Thyroid gland (tissue), 4 donors: Measurements from ENCODE around the gene HRG. TPM values are rescaled to one million over a fixed set of nuclear protein-coding genes. Genes with fewer than 3 reads are reported as not detected.

Experiments
- DNase-seq, 2 donors: peaks; one replicate each; pipeline ENCODE4 v3.0.0-alpha.2; 2019
- H3K27ac ChIP-seq, 3 donors: fragments of 200-600 bp; sonication (generic); 1 replicate in 2 of 3; 2 replicates in 1 of 3; pipeline ENCODE4 v1.5.1; 2016 to 2019; ENCODE audit warnings: mild to moderate bottlenecking in 1 of 3, moderate library complexity in 1 of 3
- H3K27me3 ChIP-seq: fragments of 200-600 bp; sonication (generic); one replicate; pipeline ENCODE4 v1.5.1; 2019
- H3K36me3 ChIP-seq, 2 donors: fragments of 200-600 bp; sonication (generic); one replicate each; pipeline ENCODE4 v1.5.1; 2016 to 2019
- H3K4me1 ChIP-seq, 2 donors: fragments of 200-600 bp; sonication (generic); one replicate each; pipeline ENCODE4 v1.5.1; 2017 to 2019
- H3K4me3 ChIP-seq, 3 donors: fragments of 200-600 bp; sonication (generic); replicated peaks in 1 of 3; 1 replicate in 2 of 3; 2 replicates in 1 of 3; pipeline ENCODE4 v1.5.1; 2016; ENCODE audit warnings: mild to moderate bottlenecking in 1 of 3
- H3K9me3 ChIP-seq: fragments of 200-600 bp; sonication (generic); one replicate; pipeline ENCODE4 v1.5.1; 2017
- POLR2A ChIP-seq, 2 donors: fragments of 450-650 bp; IDR thresholded peaks; one replicate each; pipeline ENCODE4 v1.6.1; 2017; ENCODE audit warnings: antibody characterized with exemption in 2 of 2, mild to moderate bottlenecking in 2 of 2, moderate library complexity in 1 of 2
- WGBS, 2 donors: methylation state at CpG; one replicate each; pipeline ENCODE4 v1.1.5; 2017; 5-methylcytosine and 5-hydroxymethylcytosine counted together
- intact Hi-C: fragments of 100-400 bp; cut with DNase I; formaldehyde crosslinking; loops from one replicate; pipeline ENCODE4 v1.15.1; 2023
- total RNA-seq, 4 donors: library from RNA; depleted of rRNA; stranded (reverse); fragments of >200 nt; gene quantifications; one replicate each; pipeline ENCODE4 v1.2.3, GENCODE V29; 2016
- TF ChIP-seq, protein P1 (sequence below), 6 experiments: fragments of 200-600 bp in 3 of 6; fragments of 450-650 bp in 3 of 6; sonication (generic) in 3 of 6; IDR thresholded peaks; one replicate each; pipeline ENCODE4 v1.5.1; 2016 to 2019; ENCODE audit warnings: antibody characterized with exemption in 6 of 6, mild to moderate bottlenecking in 2 of 6, inconsistent platforms in 1 of 6, moderate library complexity in 1 of 6

The HRG gene
- total RNA-seq, 4 donors from 2014 or later, result 0.34 TPM; not detected in 3

DNA sequence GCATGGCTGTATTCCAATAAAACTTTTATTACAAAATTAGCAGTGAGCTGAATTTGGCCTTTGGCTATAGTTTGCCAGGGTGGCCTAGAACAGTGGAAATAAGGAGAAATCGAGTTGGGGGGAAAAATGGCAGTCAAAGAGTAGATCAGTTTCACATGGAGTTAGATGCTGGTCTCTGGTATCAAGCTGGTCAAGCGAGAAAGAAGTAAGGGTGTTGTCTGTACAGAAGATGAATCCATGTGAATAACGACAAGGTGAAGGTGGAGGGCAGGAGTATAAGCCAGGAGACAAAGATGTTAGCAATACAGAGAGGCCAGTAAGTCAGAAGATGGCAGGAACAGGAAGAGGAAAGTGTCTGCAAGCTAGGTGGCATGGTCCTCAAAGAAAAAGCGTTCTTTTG is 41.2 kb upstream of the HRG start:
- DNase-seq, result no peak
- no peak overlapping the region for H3K4me3 ChIP-seq
- no peak overlapping the region for H3K27ac ChIP-seq
- 82 to 83% methylated on average over 4 of the region's 4 CpGs for WGBS, 2 donors
- no peaks in the 10 kb centered on the region for H3K36me3 ChIP-seq
- no peaks in the 10 kb centered on the region for H3K9me3 ChIP-seq
- TF ChIP-seq, protein P1, sequence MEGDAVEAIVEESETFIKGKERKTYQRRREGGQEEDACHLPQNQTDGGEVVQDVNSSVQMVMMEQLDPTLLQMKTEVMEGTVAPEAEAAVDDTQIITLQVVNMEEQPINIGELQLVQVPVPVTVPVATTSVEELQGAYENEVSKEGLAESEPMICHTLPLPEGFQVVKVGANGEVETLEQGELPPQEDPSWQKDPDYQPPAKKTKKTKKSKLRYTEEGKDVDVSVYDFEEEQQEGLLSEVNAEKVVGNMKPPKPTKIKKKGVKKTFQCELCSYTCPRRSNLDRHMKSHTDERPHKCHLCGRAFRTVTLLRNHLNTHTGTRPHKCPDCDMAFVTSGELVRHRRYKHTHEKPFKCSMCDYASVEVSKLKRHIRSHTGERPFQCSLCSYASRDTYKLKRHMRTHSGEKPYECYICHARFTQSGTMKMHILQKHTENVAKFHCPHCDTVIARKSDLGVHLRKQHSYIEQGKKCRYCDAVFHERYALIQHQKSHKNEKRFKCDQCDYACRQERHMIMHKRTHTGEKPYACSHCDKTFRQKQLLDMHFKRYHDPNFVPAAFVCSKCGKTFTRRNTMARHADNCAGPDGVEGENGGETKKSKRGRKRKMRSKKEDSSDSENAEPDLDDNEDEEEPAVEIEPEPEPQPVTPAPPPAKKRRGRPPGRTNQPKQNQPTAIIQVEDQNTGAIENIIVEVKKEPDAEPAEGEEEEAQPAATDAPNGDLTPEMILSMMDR (IDR thresholded peaks at IDR 0.05), result no peak
- TF ChIP-seq POLR2A (IDR thresholded peaks at IDR 0.05), result no peak
- H3K27me3 ChIP-seq, result no peaks in the 10 kb centered on the region
- intact Hi-C loops, result no loop called here
- H3K4me1 ChIP-seq, result no peaks in the 10 kb centered on the region

DNA sequence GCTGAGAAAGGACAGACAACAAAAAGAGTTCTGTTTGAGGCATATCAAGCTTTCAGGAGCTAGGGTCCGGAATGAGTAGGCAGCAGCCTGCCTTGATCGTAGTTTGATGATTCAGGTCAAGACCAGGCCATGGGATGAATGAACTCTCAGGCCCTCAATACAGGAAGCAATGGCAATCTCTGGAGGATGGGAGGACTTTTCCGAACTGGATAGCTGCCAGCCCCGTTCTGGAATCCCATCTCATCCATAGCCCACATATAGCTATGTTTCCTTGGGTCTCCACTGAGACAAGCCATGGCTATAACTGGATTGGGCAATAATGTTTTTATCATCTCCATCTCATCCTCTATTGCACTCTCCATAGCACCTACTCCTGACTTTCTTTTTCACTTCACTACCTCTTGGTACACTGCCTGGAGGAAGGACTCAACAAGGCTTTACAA is 40.2 kb upstream of the HRG start:
- Histone ChIP-seq H3K4me3 (no peak overlapping the region), H3K36me3 (no peaks in the 10 kb centered on the region), H3K9me3 (no peaks in the 10 kb centered on the region), H3K27me3 (no peaks in the 10 kb centered on the region), H3K27ac (no peak overlapping the region), H3K4me1 (no peaks in the 10 kb centered on the region)
- 64 to 70% methylated on average over 4 of the region's 4 CpGs for WGBS, 2 donors
- TF ChIP-seq, protein P1 (IDR thresholded peaks at IDR 0.05), result no peak
- no peak for TF ChIP-seq POLR2A (IDR thresholded peaks at IDR 0.05)
- DNase-seq, result no peak
- intact Hi-C loops, result no loop called here

DNA sequence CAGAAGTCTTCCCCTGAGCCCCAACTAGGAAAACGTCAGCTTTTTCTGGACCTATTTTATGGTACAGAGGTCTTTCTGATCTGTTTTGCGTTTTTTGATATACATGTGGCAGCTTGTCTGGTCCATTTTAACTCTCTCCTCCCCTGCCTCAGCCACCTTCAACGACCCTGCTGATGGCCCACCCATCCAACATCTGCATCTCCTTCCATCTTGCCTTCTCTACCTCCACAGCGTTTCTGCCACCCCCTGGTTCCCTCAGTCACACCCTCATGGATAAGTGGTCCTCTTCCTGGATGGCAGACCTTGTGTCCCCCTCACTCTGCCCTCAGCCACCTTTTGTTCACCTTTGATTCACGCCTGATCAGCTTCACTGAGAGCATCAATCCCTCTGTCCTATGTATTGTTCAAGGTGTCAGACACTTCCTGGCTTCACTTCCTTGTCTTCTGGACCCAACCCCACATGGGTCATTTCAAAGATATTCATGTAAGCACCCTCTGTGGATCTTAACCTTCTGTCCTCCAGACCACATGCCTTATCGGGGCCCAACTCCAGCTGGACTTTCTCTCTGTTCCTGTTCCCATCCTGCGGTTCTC is 39.5 kb upstream of the HRG start:
- no peak for DNase-seq
- intact Hi-C loops, result no loop called here
- no peak for TF ChIP-seq POLR2A (IDR thresholded peaks at IDR 0.05)
- TF ChIP-seq, protein P1 (IDR thresholded peaks at IDR 0.05), result no peak
- 76 to 82% methylated on average over 7 of the region's 7 CpGs for WGBS, 2 donors
- Histone ChIP-seq H3K9me3 (no peaks in the 10 kb centered on the region), H3K27me3 (no peaks in the 10 kb centered on the region), H3K27ac (no peak overlapping the region), H3K4me1 (no peaks in the 10 kb centered on the region), H3K36me3 (no peaks in the 10 kb centered on the region), H3K4me3 (no peak overlapping the region)

DNA sequence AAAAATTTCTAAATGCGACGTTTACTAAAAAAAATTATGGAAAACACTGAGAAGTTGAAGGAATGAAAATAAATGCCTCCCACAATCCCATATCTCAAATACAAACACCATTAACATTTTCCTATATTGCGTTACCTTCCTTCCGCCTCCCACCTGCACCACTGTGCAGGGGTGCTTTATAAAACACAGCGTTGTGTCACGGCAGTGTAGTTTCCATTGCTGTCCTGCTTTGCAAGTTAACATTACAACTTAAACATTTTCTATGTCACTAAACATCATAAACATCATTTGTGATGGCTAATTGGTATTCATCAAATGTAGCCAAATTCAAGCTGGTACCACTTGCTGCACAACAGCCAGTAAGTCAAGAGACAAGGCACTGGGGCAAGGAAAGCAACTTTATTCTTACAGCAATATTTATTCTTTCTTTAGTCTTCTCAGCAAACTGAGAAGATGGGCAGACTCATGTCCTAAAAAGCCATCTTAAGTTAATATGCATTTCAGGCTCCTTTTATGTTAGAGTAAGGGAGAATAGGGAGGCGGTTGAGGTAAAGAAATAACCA is 37.9 kb upstream of the HRG start:
- H3K36me3 ChIP-seq, result no peaks in the 10 kb centered on the region
- DNase-seq, result no peak
- H3K4me3 ChIP-seq, result no peak overlapping the region
- H3K4me1 ChIP-seq, result no peaks in the 10 kb centered on the region
- intact Hi-C loops, result no loop called here
- WGBS, 2 donors, result 96 to 97% methylated on average over 7 of the region's 7 CpGs
- H3K9me3 ChIP-seq, result no peaks in the 10 kb centered on the region
- no peaks in the 10 kb centered on the region for H3K27me3 ChIP-seq
- TF ChIP-seq, protein P1 (IDR thresholded peaks at IDR 0.05), result no peak
- no peak for TF ChIP-seq POLR2A (IDR thresholded peaks at IDR 0.05)
- H3K27ac ChIP-seq, result no peak overlapping the region

DNA sequence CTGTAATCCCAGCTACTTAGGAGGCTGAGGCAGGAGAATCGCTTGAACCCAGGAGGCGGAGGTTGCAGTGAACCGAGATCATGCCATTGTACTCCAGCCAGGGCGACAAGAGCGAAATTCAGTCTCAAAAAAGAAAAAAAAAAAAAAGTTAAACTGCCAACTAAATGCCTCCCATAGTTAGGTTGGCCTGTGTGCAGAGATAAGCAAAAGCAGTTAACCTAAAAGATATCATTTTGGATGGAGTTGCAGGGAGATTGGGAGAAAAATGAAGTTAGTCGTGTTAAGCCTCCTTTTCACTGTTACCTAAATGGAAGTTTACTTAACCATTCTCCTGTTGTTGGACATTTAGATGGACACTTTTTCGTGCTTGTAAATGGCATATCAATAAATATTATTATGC is 37.1 kb upstream of the HRG start:
- Histone ChIP-seq H3K4me3 (no peak overlapping the region), H3K27ac (no peak overlapping the region), H3K27me3 (no peaks in the 10 kb centered on the region), H3K9me3 (no peaks in the 10 kb centered on the region), H3K4me1 (no peaks in the 10 kb centered on the region), H3K36me3 (no peaks in the 10 kb centered on the region)
- intact Hi-C loops, result no loop called here
- DNase-seq, result no peak
- 88 to 91% methylated on average over 7 of the region's 7 CpGs for WGBS, 2 donors
- TF ChIP-seq, protein P1 (IDR thresholded peaks at IDR 0.05), result no peak
- TF ChIP-seq POLR2A (IDR thresholded peaks at IDR 0.05), result no peak
